ENCODE data around the gene ATP8A1. TPM values are rescaled to one million over a fixed set of nuclear protein-coding genes. Genes with fewer than 3 reads are reported as not detected.

Gene ATP8A1
- total RNA-seq, 1 experiment from 2014 or later = 0.80 TPM

GRCh38 chr4:42415281-42415680 lies 241.6 kb downstream of the ATP8A1 start:
- no TSS peak for BruUV-seq (replicated peaks)
- H3K36me3 ChIP-seq (ENCODE audit: control insufficient read depth, insufficient read depth, low read length) = no peaks in the 10 kb centered on the region
- in situ Hi-C loops (cut with HindIII; ENCODE audit: low pct_unique_long_range_greater_than_20kb, low sequenced_read_pairs) (no loop called here), intact Hi-C loops (cut with micrococcal nuclease; ENCODE audit: unreplicated experiment) (no loop called here)
- ATAC-seq (no peak), DNase-seq (ENCODE audit: low read depth, low spot score) (no peak)
- H3K27ac ChIP-seq (ENCODE audit: low read length) = no peak overlapping the region
- no peaks in the 10 kb centered on the region for H3K4me1 ChIP-seq (ENCODE audit: control insufficient read depth, insufficient read depth, low read length)
- TF ChIP-seq SIN3A (IDR thresholded peaks at IDR 0.05; ENCODE audit: borderline replicate concordance, insufficient read depth, low read depth, low read length) = no peak
- TF ChIP-seq CTCF (IDR thresholded peaks at IDR 0.05) = no peak
- no peak for TF ChIP-seq REST (IDR thresholded peaks at IDR 0.05; ENCODE audit: insufficient read depth in 1 of 2, low read depth in 2 of 2, low read length in 1 of 2)
- TF ChIP-seq TCF7L2 (IDR thresholded peaks at IDR 0.05; ENCODE audit: low read depth, low read length) = no peak
- TF ChIP-seq POLR2AphosphoS5 (IDR thresholded peaks at IDR 0.05; ENCODE audit: low read depth, low read length) = no peak
- H3K27me3 ChIP-seq (ENCODE audit: control insufficient read depth, insufficient read depth, low read length) = no peaks in the 10 kb centered on the region; the same call in 1 of the 2 replicates
- H3K9me3 ChIP-seq (ENCODE audit: control insufficient read depth, insufficient read depth, low read depth, low read length) = no peaks in the 10 kb centered on the region
- POLR2A ChIA-PET = no interaction called here
- H3K4me3 ChIP-seq (ENCODE audit: low read depth in 2 of 2, low read length in 2 of 2) = no peak overlapping the region
- CTCF ChIA-PET = no interaction called here

- POLR2A ChIA-PET = no interaction called here
- DNase-seq (ENCODE audit: low read depth, low spot score) = no peak
- intact Hi-C loops (cut with micrococcal nuclease; ENCODE audit: unreplicated experiment) = no loop called here
- Histone ChIP-seq H3K4me1 (ENCODE audit: control insufficient read depth, insufficient read depth, low read length) (no peaks in the 10 kb centered on the region), H3K27ac (ENCODE audit: low read length) (no peak overlapping the region), H3K9me3 (ENCODE audit: control insufficient read depth, insufficient read depth, low read depth, low read length) (no peaks in the 10 kb centered on the region), H3K4me3 (ENCODE audit: low read depth in 2 of 2, low read length in 2 of 2) (no peak overlapping the region), H3K27me3 (ENCODE audit: control insufficient read depth, insufficient read depth, low read length) (no peaks in the 10 kb centered on the region), H3K36me3 (ENCODE audit: control insufficient read depth, insufficient read depth, low read length) (no peaks in the 10 kb centered on the region)
- TF ChIP-seq TCF7L2 (IDR thresholded peaks at IDR 0.05; ENCODE audit: low read depth, low read length) (no peak), CTCF (IDR thresholded peaks at IDR 0.05) (no peak), REST (IDR thresholded peaks at IDR 0.05; ENCODE audit: insufficient read depth in 1 of 2, low read depth in 2 of 2, low read length in 1 of 2) (no peak), SIN3A (IDR thresholded peaks at IDR 0.05; ENCODE audit: borderline replicate concordance, insufficient read depth, low read depth, low read length) (no peak), POLR2AphosphoS5 (IDR thresholded peaks at IDR 0.05; ENCODE audit: low read depth, low read length) (no peak)
- in situ Hi-C loops (cut with HindIII; ENCODE audit: low pct_unique_long_range_greater_than_20kb, low sequenced_read_pairs) = no loop called here
- no TSS peak for BruUV-seq (replicated peaks)
- ATAC-seq = no peak
- CTCF ChIA-PET = no interaction called here
Observed at GRCh38 chr4:42412251-42412650, 244.7 kb downstream of the ATP8A1 start.
